Measurements from ENCODE around the gene SLC43A1.
"Not testable (repeated sequence)": the region's sequence is repeated elsewhere in the genome, so short reads cannot be mapped to it uniquely, and the experiment has no call there.

SLC43A1 gene

DNA sequence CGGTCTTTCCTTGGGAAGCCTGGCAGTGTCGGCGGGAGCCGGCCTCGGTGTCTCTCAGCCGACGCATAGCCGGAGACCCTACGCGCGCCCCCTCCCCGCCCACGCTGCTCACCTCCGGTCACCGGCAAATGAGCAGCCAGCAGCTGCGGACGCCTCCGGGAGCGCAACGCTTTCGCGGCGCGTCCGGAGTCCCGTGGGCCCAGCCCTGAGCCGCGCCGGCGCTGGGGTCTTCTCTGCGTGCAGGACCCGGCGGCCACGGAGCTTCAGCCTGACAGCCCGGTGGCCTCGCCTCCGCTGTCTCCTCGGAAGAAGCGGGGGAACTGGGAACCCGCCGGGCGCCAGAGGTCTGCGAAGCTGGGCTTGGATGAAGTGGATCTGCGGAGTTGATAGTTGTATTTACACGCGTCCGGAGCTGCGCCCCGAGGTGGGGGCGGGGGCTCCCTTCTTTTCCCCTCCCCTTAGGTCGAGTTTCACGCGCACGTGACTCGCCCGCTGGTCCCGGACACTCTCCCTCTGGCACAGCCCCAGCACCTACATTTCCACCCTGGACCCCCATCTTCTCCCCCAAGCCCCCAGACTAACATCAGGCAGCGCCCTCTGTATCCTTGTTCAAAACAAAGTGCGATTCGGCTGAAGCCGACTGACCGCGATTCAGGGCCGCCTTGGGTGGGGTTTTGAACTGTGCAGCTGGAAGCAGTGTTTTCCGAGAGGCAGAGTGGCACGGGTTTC lies at the start of gene SLC43A1:
SLC43A1 (minus strand) TSS at position 371 of the 729 bp plus-strand sequence. CDS start 1,591 bp downstream, outside the sequence.
- no peak for DNase-seq (ENCODE audit: low read depth in 2 of 2)

DNA sequence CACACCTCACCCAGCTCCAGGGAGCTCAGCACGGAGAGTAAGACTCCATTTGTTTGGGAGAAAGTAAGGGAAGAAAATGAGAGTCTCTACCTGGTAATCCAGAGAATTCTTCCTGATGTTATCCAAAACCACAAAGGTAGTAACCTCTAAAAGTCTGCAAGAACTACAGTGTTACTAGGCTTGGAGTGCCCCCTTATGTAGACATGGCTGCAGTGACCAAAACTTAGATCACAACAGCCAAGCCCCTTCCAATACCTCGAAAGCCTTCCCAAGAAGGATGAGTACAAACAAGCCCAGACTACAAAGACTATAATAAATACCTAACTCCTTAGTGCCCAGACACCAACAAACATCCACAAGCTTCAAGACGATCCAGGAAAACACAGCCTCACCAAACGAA lies 47.1 kb upstream of the SLC43A1 start:
- no peak for DNase-seq (ENCODE audit: low read depth in 2 of 2)

DNA sequence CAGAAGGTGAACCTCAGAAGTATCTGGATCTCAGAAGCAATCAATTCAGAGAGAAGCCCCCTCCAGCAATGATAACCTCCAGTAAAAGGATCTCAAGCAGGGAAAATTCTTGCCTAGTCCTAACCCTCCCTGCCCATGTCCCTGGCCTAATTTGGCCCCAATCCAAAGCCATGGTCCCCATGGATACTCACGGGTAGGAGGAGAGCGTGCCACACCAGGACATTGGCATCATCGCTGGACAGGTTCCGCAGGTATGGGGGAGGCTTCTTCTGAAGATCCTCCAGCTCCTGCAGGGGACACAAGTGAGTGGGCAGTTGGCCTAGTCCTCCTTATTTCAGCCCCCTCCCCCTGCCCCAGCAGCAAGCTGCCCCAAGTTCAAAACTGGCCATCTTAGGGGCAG lies 44.6 kb upstream of the SLC43A1 start:
- no peak for DNase-seq (ENCODE audit: low read depth in 2 of 2)

DNA sequence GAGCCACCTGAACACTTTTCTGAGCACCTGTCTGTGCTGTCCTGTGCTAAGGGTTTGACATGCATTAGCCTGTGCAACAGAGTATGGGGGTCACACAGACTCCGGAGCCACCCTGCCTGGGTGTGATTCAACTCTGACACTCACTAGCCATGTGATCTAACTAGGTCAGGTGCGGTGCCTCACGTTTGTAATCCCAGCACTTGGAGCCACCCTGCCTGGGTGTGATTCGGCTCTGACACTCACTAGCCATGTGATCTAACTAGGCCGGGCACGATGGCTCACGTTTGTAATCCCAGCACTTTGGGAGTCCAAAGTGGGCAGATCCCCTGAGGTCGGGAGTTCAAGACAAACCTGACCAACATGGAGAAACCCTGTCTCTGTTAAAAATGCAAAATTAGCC lies 40.5 kb upstream of the SLC43A1 start:
- DNase-seq (ENCODE audit: low read depth in 2 of 2): no peak

DNA sequence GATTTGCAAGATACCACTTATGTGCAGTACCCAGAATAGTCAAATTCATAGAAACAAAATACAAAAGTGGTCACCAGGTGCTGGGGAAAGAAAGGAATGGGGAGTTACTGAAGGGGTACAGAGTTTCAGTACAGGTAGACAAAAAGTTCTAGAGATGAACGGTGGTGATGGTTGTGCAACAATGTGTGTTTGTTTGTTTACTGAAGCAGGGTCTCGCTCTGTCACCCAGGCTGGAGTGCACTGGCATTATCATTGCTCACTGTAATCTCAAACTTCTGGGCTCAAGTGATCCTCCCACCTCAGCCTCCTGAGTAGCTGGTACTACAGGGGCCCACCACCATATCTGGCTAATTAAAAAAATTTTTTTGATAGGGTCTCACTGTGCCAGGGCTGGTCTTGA lies 39.9 kb upstream of the SLC43A1 start:
- DNase-seq (ENCODE audit: low read depth in 2 of 2): no peak

DNA sequence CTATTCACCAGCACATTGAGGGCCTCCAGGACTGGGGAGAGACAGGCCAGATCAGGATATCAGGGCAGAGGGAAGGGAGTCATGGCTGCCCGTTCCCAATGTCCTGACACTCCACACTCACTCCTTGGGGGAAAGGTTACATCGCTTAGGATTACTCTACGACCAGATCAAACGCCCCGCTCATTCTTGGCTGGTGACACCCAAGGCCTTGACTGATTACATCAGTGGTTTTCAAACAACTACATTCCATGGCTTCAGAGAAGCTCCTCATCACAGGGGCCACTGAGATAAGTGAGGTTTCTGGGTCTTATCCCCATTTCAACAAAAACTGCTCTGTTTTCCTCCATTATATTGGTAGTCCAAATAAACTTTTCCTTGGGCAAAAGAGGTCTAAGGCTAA lies 37.0 kb upstream of the SLC43A1 start:
- DNase-seq (ENCODE audit: low read depth in 2 of 2): no peak

DNA sequence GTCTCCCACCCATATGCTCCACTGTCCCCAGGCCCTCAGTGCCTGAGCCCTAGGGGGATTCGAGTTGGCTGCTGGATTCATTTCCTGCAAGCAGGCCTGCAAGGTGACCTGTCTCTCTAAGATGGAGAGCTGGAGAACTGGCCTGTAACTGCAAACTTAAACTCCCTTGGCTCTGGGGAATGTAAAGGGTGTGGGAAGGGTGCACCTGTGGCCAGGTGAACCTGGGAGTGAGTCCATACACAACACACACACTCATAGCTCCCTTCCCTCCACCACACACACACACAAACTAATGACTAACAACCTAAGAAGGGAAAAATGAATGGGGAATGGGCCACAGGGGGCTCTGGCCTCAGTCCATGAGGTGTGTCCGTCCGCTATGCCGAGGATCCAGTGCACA lies 36.4 kb upstream of the SLC43A1 start:
- DNase-seq (ENCODE audit: low read depth in 2 of 2): no peak

DNA sequence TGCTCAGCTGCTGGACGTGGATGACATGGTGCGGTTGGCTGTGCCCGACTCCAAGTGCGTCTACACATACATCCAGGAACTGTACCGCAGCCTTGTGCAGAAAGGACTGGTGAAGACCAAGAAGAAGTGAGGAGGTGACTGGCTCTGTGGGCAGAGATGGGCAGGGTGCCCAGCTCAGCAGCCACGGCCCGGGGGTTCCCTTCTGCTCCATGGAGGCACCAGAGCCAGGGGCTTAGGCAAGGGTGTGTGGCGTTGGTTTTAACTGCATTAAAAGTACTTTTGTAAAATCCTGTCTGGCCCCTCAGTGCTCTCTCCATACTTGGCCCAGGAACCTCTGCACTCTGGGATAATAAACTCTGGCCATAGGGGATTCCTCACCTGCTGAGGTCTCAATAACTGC lies 34.5 kb upstream of the SLC43A1 start:
- DNase-seq (ENCODE audit: low read depth in 2 of 2): no peak

DNA sequence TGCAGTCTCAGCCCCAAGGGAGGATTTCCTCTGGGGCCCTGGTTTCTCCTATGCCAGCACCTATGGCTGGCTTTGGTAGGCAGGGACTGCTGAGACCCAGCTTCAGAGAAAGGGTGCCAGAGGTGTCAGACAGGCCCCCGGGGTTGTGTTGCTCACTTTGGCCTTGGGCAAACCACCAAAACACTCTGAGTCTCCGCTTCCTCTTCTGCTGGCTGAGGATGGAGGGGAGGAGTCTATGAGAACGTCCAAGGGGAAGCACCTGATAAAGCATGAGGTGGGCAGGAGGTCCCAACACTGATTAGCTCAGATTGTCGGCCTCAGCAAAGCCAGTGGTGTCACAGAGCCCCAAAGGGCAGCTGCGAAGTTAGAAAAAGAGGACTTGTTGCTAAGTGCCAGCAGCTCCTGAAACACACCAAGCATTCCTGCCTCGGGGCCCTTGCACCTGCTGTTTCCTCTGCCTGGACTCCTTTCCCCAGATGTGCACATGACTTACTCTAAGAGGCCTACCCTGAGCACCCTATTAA lies 32.4 kb upstream of the SLC43A1 start:
- no peak for DNase-seq (ENCODE audit: low read depth in 2 of 2)

DNA sequence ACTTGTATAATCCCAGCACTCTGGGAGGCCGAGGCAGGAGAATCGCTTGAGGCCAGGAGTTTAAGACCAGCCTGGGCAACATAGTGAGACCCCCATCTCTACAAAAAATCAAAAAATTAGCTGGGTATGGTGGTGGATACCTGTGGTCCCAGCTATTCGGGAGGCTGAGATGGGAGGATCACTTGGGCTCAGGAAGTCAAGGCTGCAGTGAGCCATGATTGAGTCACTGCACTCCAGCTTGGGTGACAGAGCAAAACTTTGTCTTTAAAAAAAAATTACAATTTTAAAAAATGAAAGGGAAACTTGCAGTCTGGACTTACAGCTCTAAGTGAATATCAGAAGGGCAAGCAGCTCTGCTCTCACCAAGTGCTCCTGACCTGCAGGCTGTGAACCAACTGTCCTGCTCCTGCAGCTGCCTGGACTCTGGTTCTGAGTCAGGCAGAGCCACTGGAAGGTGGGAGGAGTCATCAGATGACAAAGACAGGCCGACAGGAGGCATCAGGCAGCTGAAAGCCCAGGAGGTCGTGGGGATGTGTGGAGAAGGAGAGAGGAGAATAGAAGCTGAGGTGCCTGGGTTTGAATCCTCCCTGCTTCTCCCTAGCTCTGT lies 31.5 kb upstream of the SLC43A1 start:
- DNase-seq (ENCODE audit: low read depth in 2 of 2): no peak

DNA sequence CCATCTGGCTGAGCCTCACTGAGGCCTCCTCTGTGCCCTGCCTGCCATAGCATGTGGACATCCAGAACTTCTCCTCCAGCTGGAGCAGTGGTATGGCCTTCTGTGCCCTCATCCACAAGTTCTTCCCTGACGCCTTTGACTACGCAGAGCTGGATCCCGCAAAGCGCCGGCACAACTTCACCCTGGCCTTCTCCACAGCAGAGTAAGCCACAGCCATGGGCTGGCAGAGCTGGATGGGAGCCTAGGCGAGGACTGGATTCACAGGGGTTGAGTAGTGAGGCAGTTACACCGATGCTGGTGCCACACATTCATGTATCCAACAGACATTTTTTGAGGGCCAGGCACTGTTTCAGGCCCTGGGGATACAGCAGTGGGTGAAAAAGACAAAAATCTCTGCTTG lies 30.9 kb upstream of the SLC43A1 start:
- DNase-seq (ENCODE audit: low read depth in 2 of 2): no peak

DNA sequence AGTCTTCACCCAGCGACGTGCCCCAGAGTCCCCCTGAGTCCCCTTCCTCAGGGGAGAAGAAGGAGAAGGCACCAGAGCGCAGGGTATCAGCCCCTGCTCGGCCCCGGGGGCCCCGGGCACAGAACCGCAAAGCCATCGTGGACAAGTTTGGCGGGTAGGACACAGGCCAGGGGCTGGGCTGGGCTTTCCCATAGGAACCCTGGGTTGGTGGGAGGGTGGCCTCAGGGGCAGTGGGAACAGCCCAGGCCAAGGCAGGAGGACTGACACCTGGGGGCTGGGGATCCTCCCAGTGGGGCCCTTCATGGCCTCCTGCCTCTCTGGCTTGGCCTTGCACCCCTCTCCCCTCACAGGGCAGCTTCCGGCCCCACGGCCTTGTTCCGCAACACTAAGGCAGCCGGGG lies 30.4 kb upstream of the SLC43A1 start:
- no peak for DNase-seq (ENCODE audit: low read depth in 2 of 2)

DNA sequence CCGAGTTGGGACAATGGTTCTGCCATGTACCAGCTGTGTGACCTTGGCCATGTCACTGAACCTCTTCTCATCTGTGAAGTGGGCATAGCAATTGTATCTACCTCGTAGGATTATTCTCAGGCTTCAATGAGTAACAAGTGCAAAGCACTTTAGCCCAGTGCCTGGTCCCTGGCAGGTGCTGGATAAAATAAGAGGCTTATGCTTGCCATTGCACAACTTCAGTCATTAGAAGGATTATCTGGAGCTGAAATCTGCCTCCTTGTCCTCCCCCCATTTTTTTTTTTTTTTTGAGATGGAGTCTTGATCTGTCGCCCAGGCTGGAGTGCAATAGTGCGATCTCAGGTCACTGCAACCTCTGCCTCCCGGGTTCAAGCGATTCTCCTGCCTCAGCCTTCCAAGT lies 29.1 kb upstream of the SLC43A1 start:
- no peak for DNase-seq (ENCODE audit: low read depth in 2 of 2)

DNA sequence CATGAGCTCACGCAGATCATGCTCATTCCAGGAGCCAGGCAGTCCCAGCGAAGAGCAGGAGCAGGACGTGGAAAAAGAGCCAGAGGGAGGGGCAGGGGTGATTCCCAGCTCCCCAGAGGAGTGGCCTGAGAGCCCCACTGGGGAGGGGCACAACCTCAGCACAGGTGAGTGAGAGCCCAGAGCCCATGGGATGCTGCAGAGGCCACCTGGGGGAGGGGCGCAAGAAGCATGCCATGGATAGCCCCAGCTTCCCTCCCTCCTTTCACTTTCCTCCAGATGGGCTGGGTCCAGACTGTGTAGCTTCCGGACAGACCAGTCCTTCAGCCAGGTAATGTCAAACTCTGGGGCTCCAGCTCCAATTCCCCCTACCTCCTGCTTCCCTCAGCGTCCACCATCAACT lies 28.1 kb upstream of the SLC43A1 start:
- no peak for DNase-seq (ENCODE audit: low read depth in 2 of 2)

DNA sequence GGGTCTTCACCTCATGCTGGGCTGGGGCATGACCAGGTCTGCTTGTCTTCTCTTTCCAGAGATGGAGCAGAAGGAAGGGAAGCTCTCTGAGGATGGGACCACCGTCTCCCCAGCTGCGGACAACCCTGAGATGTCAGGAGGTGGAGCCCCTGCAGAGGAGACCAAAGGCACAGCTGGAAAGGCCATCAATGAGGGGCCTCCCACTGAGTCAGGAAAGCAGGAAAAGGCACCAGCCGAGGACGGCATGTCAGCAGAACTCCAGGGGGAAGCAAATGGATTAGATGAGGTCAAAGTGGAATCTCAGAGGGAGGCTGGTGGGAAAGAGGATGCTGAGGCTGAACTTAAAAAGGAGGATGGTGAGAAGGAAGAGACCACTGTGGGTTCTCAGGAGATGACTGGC lies 27.1 kb upstream of the SLC43A1 start:
- DNase-seq (ENCODE audit: low read depth in 2 of 2): no peak

DNA sequence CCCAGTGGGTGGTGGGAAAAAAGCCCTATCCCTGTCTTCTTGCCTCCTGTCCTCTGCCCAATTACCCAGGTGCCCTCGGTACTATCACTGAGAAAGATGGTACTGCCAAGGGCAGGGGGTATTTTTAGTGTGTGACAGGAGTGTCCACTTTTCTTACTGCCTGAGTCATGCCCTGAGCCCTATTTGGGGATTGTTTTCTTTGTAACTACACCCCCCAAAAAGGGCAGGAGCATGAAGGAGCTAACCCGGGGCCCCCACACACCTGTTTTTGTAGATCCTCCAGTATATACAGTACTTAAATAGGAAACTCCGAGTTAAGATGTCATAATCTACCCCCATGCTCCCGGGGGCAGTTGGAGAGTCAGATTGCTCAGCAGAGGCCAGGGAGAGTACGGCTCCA lies 25.7 kb upstream of the SLC43A1 start:
- no peak for DNase-seq (ENCODE audit: low read depth in 2 of 2)

DNA sequence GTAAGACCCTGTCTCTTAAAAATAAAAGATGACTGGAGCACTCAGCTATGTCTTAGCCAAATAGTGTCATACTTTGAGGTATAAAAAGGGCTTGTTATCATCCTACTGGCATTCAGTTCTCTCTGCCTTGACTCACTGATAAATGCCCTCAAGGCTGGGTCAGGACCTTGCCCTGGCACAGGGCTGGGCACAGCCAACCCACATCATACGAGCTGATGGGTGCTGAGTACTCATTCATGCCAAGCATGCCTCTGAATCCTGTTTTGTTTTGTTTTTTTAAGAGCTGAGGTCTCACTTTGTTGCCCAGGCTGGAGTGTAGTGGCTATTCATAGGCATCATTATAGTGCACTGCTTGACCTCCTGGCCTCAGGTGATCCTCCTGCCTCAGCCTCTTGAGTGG lies 23.8 kb upstream of the SLC43A1 start:
- DNase-seq (ENCODE audit: low read depth in 2 of 2): no peak

DNA sequence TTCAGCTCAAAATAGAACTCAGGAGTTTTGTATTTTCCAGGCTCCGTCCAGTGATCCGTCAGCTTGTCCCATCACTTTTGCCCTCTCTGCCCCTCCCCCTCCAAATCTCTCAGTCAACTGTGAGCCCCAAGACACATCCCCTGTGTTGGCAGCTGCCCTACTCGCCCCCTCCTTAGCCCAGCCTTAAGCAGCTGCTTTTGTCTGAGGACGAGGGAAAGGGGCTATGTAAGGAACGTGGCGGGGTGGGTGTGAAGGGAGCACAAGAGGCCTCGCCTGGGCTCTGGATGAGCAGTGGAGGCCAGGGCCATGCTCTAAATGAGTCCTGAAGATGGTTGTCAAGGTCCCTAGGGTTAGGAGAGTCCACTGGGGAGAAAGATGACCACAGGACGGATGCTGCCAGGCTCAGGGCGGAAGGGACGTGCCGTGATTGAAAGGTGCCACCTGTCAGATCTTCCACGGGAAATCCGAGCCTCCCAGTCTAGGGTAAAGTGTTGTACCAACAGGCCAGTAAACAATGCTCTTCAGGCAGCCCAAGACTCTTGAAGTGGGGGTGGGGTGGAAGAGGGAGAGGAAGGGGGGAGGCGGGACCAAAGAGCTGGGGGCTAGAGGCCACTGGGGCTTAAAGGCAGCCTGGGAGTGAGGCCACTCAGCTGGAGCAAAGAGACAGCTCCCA lies 21.6 kb upstream of the SLC43A1 start, which contains the start of gene SMTNL1:
SMTNL1 (plus strand) TSS at position 649 of the 673 bp plus-strand sequence. CDS start 5,048 bp downstream, outside the sequence.
- no peak for DNase-seq (ENCODE audit: low read depth in 2 of 2)

DNA sequence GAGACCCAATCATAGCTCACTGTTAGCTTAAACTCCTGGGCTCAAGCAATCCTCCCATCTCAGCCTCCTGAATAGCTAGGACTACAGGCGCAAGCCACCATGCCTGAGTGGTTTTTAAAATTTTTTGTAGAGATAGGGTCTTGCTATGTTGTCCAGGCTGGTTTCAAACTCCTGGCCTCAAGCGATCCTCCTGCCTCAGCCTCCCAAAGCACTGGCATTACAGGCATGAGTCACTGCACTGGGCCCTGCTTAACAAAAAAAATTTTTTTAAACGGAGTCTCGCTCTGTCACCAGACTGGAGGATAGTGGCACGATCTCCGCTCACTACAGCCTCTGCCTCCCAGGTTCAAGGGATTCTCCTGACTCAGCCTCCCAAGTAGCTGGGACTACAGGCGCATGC lies 18.9 kb upstream of the SLC43A1 start:
- DNase-seq (ENCODE audit: low read depth in 2 of 2): not testable (repeated sequence)

DNA sequence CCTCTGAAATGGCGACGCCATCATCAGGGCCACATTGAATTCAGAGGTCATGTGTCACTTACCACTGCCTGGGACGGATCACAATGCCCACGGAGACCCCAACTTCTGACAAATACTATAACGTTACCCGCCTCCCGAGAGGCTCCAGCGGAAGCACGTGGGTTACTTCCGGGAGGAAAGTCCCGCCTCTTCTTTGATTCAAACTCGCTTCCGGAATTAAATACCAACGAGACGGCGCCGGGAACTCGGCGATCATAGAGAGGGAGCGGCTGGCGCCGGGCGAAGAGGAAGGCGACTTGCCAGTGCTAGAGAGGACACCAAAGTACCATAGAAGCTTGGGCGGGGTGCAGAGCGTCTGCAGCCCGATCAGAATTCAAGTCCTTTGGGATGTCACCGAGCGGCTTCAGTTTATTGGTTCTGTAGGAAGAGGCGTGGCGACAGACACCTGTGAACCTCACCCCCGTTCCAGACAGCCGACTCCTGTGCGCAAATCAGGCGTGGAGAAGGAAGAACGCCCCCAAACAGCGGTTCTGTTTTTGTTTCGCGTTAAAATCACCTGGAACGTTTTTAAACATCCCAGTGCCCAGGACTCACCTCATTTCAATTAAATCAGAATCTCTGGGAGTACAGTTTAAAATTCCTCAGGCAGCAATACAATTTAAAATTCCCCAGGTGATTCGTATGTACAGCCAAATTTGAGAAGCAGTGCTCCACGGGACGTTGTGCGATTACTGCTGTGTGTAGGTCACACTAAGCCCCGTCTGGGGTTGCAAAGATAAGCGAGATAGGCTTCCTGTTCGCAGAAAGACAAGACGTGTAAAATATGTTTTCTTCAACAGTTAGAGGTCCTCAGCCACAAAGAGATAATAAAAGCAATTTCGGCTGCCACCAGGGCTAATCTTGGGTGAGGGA lies 15.3 kb upstream of the SLC43A1 start, which contains the start of gene TIMM10:
TIMM10 (minus strand) TSS at position 159 of the 912 bp plus-strand sequence. CDS start 565 bp downstream, outside the sequence.
- peak; percentile 82 to 88 for DNase-seq (ENCODE audit: low read depth in 2 of 2)

DNA sequence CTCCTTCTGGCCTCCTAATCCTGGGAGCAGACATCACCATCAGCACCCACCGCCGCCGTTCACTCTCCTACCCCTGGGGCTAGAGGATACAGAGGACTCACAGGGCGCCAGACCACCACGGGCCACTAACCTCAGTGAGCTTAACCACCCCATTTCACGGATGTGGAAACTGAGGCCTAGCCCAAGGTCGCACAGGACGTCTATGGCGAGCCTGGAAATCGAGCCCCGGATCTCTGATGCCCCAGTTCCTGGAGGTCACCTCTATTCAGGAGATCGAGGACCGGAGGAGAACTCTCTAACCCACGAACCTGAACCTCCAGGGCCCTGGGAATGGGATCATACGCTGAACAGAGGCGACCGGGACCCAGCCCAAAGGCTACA lies 14.7 kb upstream of the SLC43A1 start:
- DNase-seq (ENCODE audit: low read depth in 2 of 2): no peak

DNA sequence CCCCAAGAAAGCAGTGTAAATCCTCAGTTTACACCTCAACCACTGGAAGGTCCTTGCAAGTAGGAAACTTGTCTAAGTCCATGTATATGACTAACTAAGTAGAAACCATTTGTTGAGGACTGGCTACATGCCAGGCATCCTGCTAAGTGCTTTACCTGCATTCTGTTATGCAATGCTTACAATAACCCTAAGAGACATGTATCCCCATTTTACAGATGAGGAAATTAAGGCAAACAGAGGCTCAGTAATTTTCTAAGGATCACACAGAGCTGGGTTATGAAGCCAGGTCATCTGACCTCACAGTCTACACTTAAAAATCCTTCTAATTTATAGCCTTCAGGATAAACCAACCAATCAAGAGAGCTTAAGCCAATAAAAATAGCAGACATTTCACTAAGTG lies 13.5 kb upstream of the SLC43A1 start:
- no peak for DNase-seq (ENCODE audit: low read depth in 2 of 2)

Data from stimulated activated CD8-positive, alpha-beta memory T cell treated with anti-CD3 and anti-CD28 coated beads, Interleukin-2, amount 100 ng/mL, for 1 hour (primary cell).